MM.1S (cell line): ENCODE data around the gene JAM2.

Experiments used
- DNase-seq: peaks from one replicate; pipeline ENCODE4 v3.0.0-alpha.2; 2015
- H2AFZ ChIP-seq: fragments of 300-600 bp; sonication (generic); 2 replicates; pipeline ENCODE4 v1.6.0; 2016; ENCODE audit warnings: antibody characterized with exemption, low read length
- H3F3A ChIP-seq: fragments of 300-600 bp; sonication (generic); 2 replicates; pipeline ENCODE4 v1.6.1; 2016; ENCODE audit warnings: mild to moderate bottlenecking, antibody characterized with exemption, low read length, moderate library complexity, mixed read lengths; ENCODE audit not compliant: insufficient read depth
- H3K27ac ChIP-seq: fragments of 300-600 bp; sonication (generic); 2 replicates; pipeline ENCODE4 v1.5.1; 2016; ENCODE audit warnings: mild to moderate bottlenecking, low read length
- H3K27me3 ChIP-seq: fragments of 300-600 bp; sonication (generic); replicated peaks from 2 replicates; pipeline ENCODE4 v1.6.0; 2016; ENCODE audit warnings: low read length; ENCODE audit not compliant: insufficient read depth
- H3K36me3 ChIP-seq: fragments of 300-600 bp; sonication (generic); replicated peaks from 2 replicates; pipeline ENCODE4 v1.6.1; 2016; ENCODE audit warnings: mild to moderate bottlenecking, low read length, mixed read lengths; ENCODE audit not compliant: insufficient read depth
- H3K4me1 ChIP-seq: fragments of 300-600 bp; sonication (generic); 2 replicates; pipeline ENCODE4 v1.6.1; 2016; ENCODE audit warnings: low read length, mixed read lengths
- H3K4me2 ChIP-seq: fragments of 300-600 bp; sonication (generic); 2 replicates; pipeline ENCODE4 v1.6.0; 2016; ENCODE audit warnings: low read depth, low read length
- H3K4me3 ChIP-seq: fragments of 300-600 bp; sonication (generic); 2 replicates; pipeline ENCODE4 v1.5.1; 2016; ENCODE audit warnings: low read length, mixed read lengths
- H3K79me2 ChIP-seq: fragments of 300-600 bp; sonication (generic); 2 replicates; pipeline ENCODE4 v1.6.1; 2016; ENCODE audit warnings: mixed run types, low read length, mixed read lengths
- H3K9ac ChIP-seq: fragments of 300-600 bp; sonication (generic); 2 replicates; pipeline ENCODE4 v1.6.1; 2016; ENCODE audit warnings: low read length, mixed read lengths
- H3K9me2 ChIP-seq: fragments of 300-600 bp; sonication (generic); replicated peaks from 2 replicates; pipeline ENCODE4 v1.6.1; 2016; ENCODE audit warnings: mild to moderate bottlenecking, low read length, mixed read lengths; ENCODE audit not compliant: insufficient read depth
- H3K9me3 ChIP-seq: fragments of 300-600 bp; sonication (generic); replicated peaks from 2 replicates; pipeline ENCODE4 v1.6.1; 2016; ENCODE audit warnings: mild to moderate bottlenecking, low read length, mixed read lengths; ENCODE audit not compliant: insufficient read depth
- H4K20me1 ChIP-seq: fragments of 300-600 bp; sonication (generic); 2 replicates; pipeline ENCODE4 v1.6.1; 2016; ENCODE audit warnings: mild to moderate bottlenecking, low read length, moderate library complexity, mixed read lengths; ENCODE audit not compliant: insufficient read depth
- CTCF ChIP-seq: fragments of 300-600 bp; sonication (generic); IDR thresholded peaks from 2 replicates; pipeline ENCODE4 v1.5.1; 2016; ENCODE audit warnings: antibody characterized with exemption, low read length, mixed read lengths
- EZH2 ChIP-seq: fragments of 300-600 bp; sonication (generic); optimal IDR thresholded peaks from 2 replicates; pipeline ENCODE3; 2017; ENCODE audit warnings: low read depth, mild to moderate bottlenecking, antibody characterized with exemption, low read length, mixed read lengths
- EZH2phosphoT487 ChIP-seq: fragments of 300-600 bp; sonication (generic); IDR thresholded peaks from 2 replicates; pipeline ENCODE4 v1.6.1; 2018; ENCODE audit warnings: antibody characterized with exemption, low read length

Gene JAM2

GRCh38 chr21:25638660-25639550 lies at the start of gene JAM2:
TSS of gene JAM2 (plus strand) at chr21:25639258. CDS start at chr21:25639822, 564 bp downstream.
- H2AFZ ChIP-seq: peak within 1 kb of the TSS; percentile 79
- peak within 1 kb of the TSS; percentile 91 for H3K4me2 ChIP-seq
- DNase-seq: peak; percentile 46
- no peak within 1 kb of the TSS for H3K27ac ChIP-seq
- H3K9me2 ChIP-seq: no peaks in the 10 kb centered on the region
- no peaks in the 10 kb centered on the region; the same call in 1 of the 2 replicates for H3F3A ChIP-seq
- H4K20me1 ChIP-seq: no peaks in the 10 kb centered on the region
- no peaks in the 10 kb centered on the region; the same call in 1 of the 2 replicates for H3K27me3 ChIP-seq
- no peaks in the 10 kb centered on the region for H3K36me3 ChIP-seq
- no peaks in the 10 kb centered on the region for H3K4me1 ChIP-seq
- peak within 1 kb of the TSS; percentile 29; the same call in 1 of the 2 replicates for H3K9ac ChIP-seq
- TF ChIP-seq CTCF (no peak), EZH2phosphoT487 (no peak), EZH2 (no peak)
- H3K9me3 ChIP-seq: no peaks in the 10 kb centered on the region
- H3K79me2 ChIP-seq: no peaks in the 10 kb centered on the region
- H3K4me3 ChIP-seq: peak within 1 kb of the TSS; percentile 67

GRCh38 chr21:25589887-25590286 lies 49.2 kb upstream of the JAM2 start:
- TF ChIP-seq EZH2phosphoT487 (no peak), EZH2 (no peak), CTCF (no peak)
- no peaks in the 10 kb centered on the region for H3F3A ChIP-seq
- H3K9ac ChIP-seq: no peak overlapping the region
- no peak overlapping the region for H3K4me2 ChIP-seq
- H3K9me3 ChIP-seq: no peaks in the 10 kb centered on the region
- no peaks in the 10 kb centered on the region for H3K27me3 ChIP-seq
- no peaks in the 10 kb centered on the region for H3K4me1 ChIP-seq
- no peaks in the 10 kb centered on the region for H3K79me2 ChIP-seq
- no peaks in the 10 kb centered on the region; the same call in 1 of the 2 replicates for H3K36me3 ChIP-seq
- no peak for DNase-seq
- no peak overlapping the region for H3K27ac ChIP-seq
- H3K4me3 ChIP-seq: no peak overlapping the region
- no peaks in the 10 kb centered on the region for H3K9me2 ChIP-seq
- H4K20me1 ChIP-seq: no peaks in the 10 kb centered on the region
- H2AFZ ChIP-seq: no peak overlapping the region

GRCh38 chr21:25607151-25608043 lies 31.7 kb upstream of the JAM2 start, which contains the start of gene MRPL39:
TSS of gene MRPL39 (minus strand) at chr21:25607481. CDS start at chr21:25607475, 6 bp downstream.
- H3K27ac ChIP-seq: peak within 1 kb of the TSS; percentile 48; the same call in 1 of the 2 replicates
- TF ChIP-seq EZH2: no peak
- peak; percentile 64 for TF ChIP-seq CTCF
- peak; percentile 92 for DNase-seq

More at GRCh38 chr21:25607151-25608043, 31.7 kb upstream of the JAM2 start, which contains the start of gene MRPL39:
- no peaks in the 10 kb centered on the region for H4K20me1 ChIP-seq
- H3K27me3 ChIP-seq: no peaks in the 10 kb centered on the region
- H3K9me2 ChIP-seq: no peaks in the 10 kb centered on the region
- H3K4me2 ChIP-seq: peak within 1 kb of the TSS; percentile 92
- peak within 1 kb of the TSS; percentile 99 for H2AFZ ChIP-seq
- H3K79me2 ChIP-seq: peaks cover 30% of the 10 kb centered on the region
- peak within 1 kb of the TSS; percentile 94 for H3K9ac ChIP-seq
- no peaks in the 10 kb centered on the region for H3K9me3 ChIP-seq
- no peaks in the 10 kb centered on the region for H3F3A ChIP-seq
- peak within 1 kb of the TSS; percentile 91 for H3K4me3 ChIP-seq
- H3K4me1 ChIP-seq: peaks cover 2% of the 10 kb centered on the region; the same call in 1 of the 2 replicates
- H3K36me3 ChIP-seq: no peaks in the 10 kb centered on the region; the same call in 1 of the 2 replicates
